Activated T-helper 1 cell treated with anti-CD3 and anti-CD28 coated beads, Interleukin-2, amount 50 U/mL, for 16 hours (primary cell): ENCODE measurements around the gene LARGE1.
"Not testable (repeated sequence)": the region's sequence is repeated elsewhere in the genome, so short reads cannot be mapped to it uniquely, and the experiment has no call there.

Source experiments
- DNase-seq, 2 donors: peaks; one replicate each; pipeline ENCODE4 v3.0.0-alpha.2; 2020; ENCODE audit warnings: low read depth in 1 of 2, low spot score in 1 of 2

Gene LARGE1

GRCh38 chr22:33492210-33492651 is 428.0 kb downstream of the LARGE1 start:
- DNase-seq = no peak

- no peak for DNase-seq
These were observed 433.1 kb downstream of the LARGE1 start for GRCh38 chr22:33487041-33487716.

GRCh38 chr22:33481550-33481949 is 438.7 kb downstream of the LARGE1 start:
- DNase-seq = no peak

GRCh38 chr22:33477120-33478111 is 442.9 kb downstream of the LARGE1 start:
- DNase-seq = no peak

- DNase-seq = no peak
These were observed 443.6 kb downstream of the LARGE1 start for GRCh38 chr22:33476716-33477115.

- DNase-seq = no peak
These were observed 444.1 kb downstream of the LARGE1 start for GRCh38 chr22:33476206-33476605.

- DNase-seq = no peak
These were observed 445.7 kb downstream of the LARGE1 start for GRCh38 chr22:33474587-33474986.

- no peak for DNase-seq
These were observed 447.6 kb downstream of the LARGE1 start for GRCh38 chr22:33472462-33473344.

- DNase-seq = no peak
These were observed 449.8 kb downstream of the LARGE1 start for GRCh38 chr22:33470456-33470855.

GRCh38 chr22:33467620-33468095 is 452.6 kb downstream of the LARGE1 start:
- no peak for DNase-seq

- DNase-seq = no peak
These were observed 453.2 kb downstream of the LARGE1 start for GRCh38 chr22:33467080-33467479.

GRCh38 chr22:33465554-33465953 is 454.7 kb downstream of the LARGE1 start:
- DNase-seq = no peak

- no peak for DNase-seq
These were observed 455.6 kb downstream of the LARGE1 start for GRCh38 chr22:33464698-33465097.

GRCh38 chr22:33461698-33462434 is 458.4 kb downstream of the LARGE1 start:
- no peak for DNase-seq

- not testable (repeated sequence) for DNase-seq
These were observed 459.0 kb downstream of the LARGE1 start for GRCh38 chr22:33461245-33461644.

- no peak for DNase-seq
These were observed 461.1 kb downstream of the LARGE1 start for GRCh38 chr22:33459137-33459536.

- DNase-seq = no peak
These were observed 463.8 kb downstream of the LARGE1 start for GRCh38 chr22:33456511-33456910.

- DNase-seq = no peak
These were observed 465.2 kb downstream of the LARGE1 start for GRCh38 chr22:33455036-33455435.

- DNase-seq = no peak
These were observed 468.3 kb downstream of the LARGE1 start for GRCh38 chr22:33451866-33452469.

GRCh38 chr22:33450756-33451155 is 469.5 kb downstream of the LARGE1 start:
- DNase-seq = no peak
